Measurements from ENCODE around the gene CRTC1. TPM values are rescaled to one million over a fixed set of nuclear protein-coding genes. Genes with fewer than 3 reads are reported as not detected.

CRTC1 gene
- total RNA-seq, 1 experiment from 2014 or later, result 19.0 TPM

GRCh38 chr19:18711893-18712292, 28.4 kb downstream of the CRTC1 start:
- no peak overlapping the region for H3K14ac ChIP-seq (ENCODE audit: insufficient read depth, low read length)
- no peak overlapping the region for H3K9ac ChIP-seq (ENCODE audit: extremely low read depth, insufficient read length, low read length)
- Mint-ChIP-seq H3K36me3 (ENCODE audit: insufficient read depth in 1 of 3, low read depth in 3 of 3) (peaks cover 0 to 3% (median 0%) of the 10 kb centered on the region in 3 experiments; a peak in 1 of 7 replicates), H3K4me3 (no peak overlapping the region), H3K27ac (no peak overlapping the region), H3K27me3 (ENCODE audit: low read depth) (no peaks in the 10 kb centered on the region), H3K4me1 (peaks cover 7 to 10% of the 10 kb centered on the region in 2 experiments), H3K9me3 (no peaks in the 10 kb centered on the region)
- no peak overlapping the region for H3K4ac ChIP-seq (ENCODE audit: low read depth, low read length)
- H4K20me1 ChIP-seq (ENCODE audit: control insufficient read depth, insufficient read depth, insufficient read length), result peaks cover 6% of the 10 kb centered on the region
- H4K8ac ChIP-seq (replicated peaks; ENCODE audit: insufficient read length, low read depth, low read length), result no peak overlapping the region
- H3K27ac ChIP-seq (ENCODE audit: insufficient read length, low read depth, low read length), result no peak overlapping the region
- H2BK20ac ChIP-seq (ENCODE audit: low read depth, low read length, poor library complexity, severe bottlenecking), result no peak overlapping the region
- peaks cover 5% of the 10 kb centered on the region for H3K79me1 ChIP-seq (ENCODE audit: insufficient read depth, low read depth, low read length, poor library complexity, severe bottlenecking)
- no peaks in the 10 kb centered on the region for H3K23me2 ChIP-seq (ENCODE audit: insufficient read length, low read depth, low read length, poor library complexity, severe bottlenecking)
- no peaks in the 10 kb centered on the region for H3K4me1 ChIP-seq (ENCODE audit: insufficient read depth, low read length)
- no peaks in the 10 kb centered on the region for H3K9me3 ChIP-seq (ENCODE audit: control insufficient read depth, low read depth, low read length)
- H3T11ph ChIP-seq (ENCODE audit: low read length), result no peak overlapping the region
- H2BK12ac ChIP-seq (ENCODE audit: insufficient read length, low read depth, low read length), result no peak overlapping the region
- H3K18ac ChIP-seq (ENCODE audit: insufficient read length, low read depth, low read length), result no peak overlapping the region
- no peak overlapping the region for H4K5ac ChIP-seq (ENCODE audit: insufficient read length, low read depth, low read length)
- no peak overlapping the region for H4K91ac ChIP-seq (ENCODE audit: insufficient read length, low read depth, low read length)
- H2BK5ac ChIP-seq (ENCODE audit: insufficient read length, low read length), result no peak overlapping the region
- TF ChIP-seq CTCF (conservative IDR thresholded peaks at IDR 0.05), result no peak
- H3K23ac ChIP-seq (ENCODE audit: insufficient read length, low read depth, low read length), result no peak overlapping the region
- no CpG with 5 or more reads among the region's 3 CpGs for WGBS (ENCODE audit: extremely low coverage, insufficient read length, low lambda C conversion rate)
- H3K79me2 ChIP-seq (ENCODE audit: insufficient read depth, low read length), result no peaks in the 10 kb centered on the region
- H2BK120ac ChIP-seq (ENCODE audit: low read depth, low read length, poor library complexity, severe bottlenecking), result no peak overlapping the region
- H3K27me3 ChIP-seq (ENCODE audit: insufficient read depth, low read length), result no peaks in the 10 kb centered on the region
- DNase-seq, result no peak
- H3K56ac ChIP-seq (ENCODE audit: insufficient read length, low read depth, low read length), result no peak overlapping the region
- H2AK5ac ChIP-seq (ENCODE audit: insufficient read length, low read length), result no peak overlapping the region
- H2BK15ac ChIP-seq (ENCODE audit: low read depth, low read length), result no peak overlapping the region
- H2AFZ ChIP-seq (ENCODE audit: low read length), result no peak overlapping the region
- no peak overlapping the region for H3K4me2 ChIP-seq (ENCODE audit: insufficient read depth, insufficient read length, low read length)

All from H9 (cell line).